LNCaP clone FGC (cell line): Measurements from ENCODE around the gene CSNK1G3.
"Not testable (repeated sequence)": the region's sequence is repeated elsewhere in the genome, so short reads cannot be mapped to it uniquely, and the experiment has no call there.

Experiments
- DNase-seq: peaks from one replicate; pipeline ENCODE4 v3.0.0-alpha.2; 2011; ENCODE audit warnings: low read depth
- H3K4me3 ChIP-seq: 2 replicates; pipeline ENCODE4 v1.5.1; 2011; ENCODE audit warnings: mild to moderate bottlenecking, low read depth, low read length, control low read depth
- TF ChIP-seq, protein P1 (sequence below): IDR thresholded peaks from 2 replicates; pipeline ENCODE4 v1.5.1; 2012; ENCODE audit warnings: mild to moderate bottlenecking; ENCODE audit not compliant: control insufficient read depth, insufficient read depth; ENCODE audit errors: extremely low read depth

CSNK1G3 gene

DNA sequence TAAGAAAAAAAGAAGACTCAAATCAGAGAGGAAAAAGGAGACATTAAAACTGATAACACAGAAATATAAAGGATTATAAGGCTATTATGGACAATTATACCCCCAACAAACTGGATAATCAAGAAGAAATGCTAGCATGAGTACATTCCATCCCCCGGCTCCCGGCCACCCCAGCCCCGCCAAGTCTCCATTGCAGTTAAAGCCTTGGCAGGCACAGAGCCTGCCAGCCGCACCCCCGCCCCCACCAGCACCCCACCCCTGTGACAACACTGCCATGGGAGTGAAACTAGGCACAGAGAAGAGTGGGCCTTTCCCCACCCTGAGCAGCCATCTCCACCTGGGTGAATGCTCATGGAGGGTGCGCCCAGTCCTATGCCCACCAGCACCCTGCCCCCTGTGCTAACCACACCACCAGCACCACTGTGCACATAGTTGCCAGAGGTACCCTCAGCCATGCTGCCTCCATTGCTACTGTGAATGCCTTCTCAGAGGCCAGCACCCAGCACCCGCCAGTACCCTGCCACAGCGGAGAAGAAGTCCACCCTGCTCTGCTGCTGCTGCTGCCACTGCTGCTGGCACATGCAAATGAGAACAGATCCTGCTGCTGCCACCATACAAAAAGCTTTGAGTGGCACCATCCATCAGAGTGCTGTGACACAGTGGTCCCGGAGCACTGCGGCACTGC, 117.0 kb downstream of the CSNK1G3 start:
- no peak for DNase-seq
- TF ChIP-seq, protein P1, sequence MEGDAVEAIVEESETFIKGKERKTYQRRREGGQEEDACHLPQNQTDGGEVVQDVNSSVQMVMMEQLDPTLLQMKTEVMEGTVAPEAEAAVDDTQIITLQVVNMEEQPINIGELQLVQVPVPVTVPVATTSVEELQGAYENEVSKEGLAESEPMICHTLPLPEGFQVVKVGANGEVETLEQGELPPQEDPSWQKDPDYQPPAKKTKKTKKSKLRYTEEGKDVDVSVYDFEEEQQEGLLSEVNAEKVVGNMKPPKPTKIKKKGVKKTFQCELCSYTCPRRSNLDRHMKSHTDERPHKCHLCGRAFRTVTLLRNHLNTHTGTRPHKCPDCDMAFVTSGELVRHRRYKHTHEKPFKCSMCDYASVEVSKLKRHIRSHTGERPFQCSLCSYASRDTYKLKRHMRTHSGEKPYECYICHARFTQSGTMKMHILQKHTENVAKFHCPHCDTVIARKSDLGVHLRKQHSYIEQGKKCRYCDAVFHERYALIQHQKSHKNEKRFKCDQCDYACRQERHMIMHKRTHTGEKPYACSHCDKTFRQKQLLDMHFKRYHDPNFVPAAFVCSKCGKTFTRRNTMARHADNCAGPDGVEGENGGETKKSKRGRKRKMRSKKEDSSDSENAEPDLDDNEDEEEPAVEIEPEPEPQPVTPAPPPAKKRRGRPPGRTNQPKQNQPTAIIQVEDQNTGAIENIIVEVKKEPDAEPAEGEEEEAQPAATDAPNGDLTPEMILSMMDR: no peak
- no peak overlapping the region for H3K4me3 ChIP-seq

DNA sequence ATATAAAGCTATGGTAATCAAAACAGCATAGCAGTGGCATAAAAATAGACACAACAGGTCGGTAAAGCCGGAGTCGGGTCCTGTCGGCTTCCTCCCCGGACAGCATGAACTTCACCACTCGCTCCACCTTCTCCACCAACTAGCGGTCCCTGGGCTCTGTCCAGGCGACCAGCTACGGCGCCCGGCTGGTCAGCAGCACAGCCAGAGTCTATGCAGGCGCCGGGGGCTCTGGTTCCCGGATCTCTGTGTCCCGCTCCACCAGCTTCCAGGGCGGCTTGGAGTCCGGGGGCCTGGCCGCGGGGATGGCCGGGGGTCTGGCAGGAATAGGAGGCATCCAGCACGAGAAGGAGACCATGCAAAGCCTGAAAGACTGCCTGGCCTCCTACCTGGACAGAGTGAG, 124.0 kb downstream of the CSNK1G3 start:
- H3K4me3 ChIP-seq: no peak overlapping the region
- TF ChIP-seq, protein P1: no peak
- DNase-seq: no peak

DNA sequence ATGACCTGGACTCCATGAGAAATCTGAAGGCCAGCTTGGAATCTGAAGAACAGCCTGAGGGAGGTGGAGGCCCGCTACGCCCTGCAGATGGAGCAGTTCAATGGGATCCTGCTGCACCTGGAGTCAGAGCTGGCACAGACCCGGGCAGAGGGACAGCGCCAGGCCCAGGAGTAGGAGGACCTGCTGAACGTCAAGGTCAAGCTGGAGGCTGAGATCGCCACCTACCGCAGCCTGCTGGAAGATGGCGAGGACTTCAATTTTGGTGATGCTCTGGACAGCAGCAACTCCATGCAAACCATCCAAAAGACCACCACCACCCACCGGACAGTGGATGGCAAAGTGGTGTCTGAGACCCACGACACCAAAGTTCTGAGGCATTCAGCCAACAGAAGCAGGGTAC, 125.1 kb downstream of the CSNK1G3 start:
- not testable (repeated sequence) for DNase-seq, H3K4me3 ChIP-seq

DNA sequence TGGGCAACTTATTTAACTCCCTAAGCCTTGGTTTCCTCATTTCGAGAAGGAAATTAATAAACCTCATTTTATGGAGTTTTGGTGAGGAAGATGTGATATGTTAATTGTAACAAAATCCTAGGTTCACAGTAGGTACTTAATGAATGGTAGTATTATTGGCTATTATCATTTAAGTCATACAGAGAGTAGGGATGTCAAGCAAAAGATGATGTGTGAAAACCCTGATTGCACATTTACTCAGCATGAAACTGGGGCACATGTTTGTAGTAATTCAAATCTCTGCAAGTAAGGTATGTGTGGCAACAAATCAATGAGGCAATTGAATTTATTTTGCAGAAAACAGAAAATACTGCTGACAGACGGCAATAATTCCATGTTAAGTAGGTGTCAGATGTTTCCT, 127.3 kb downstream of the CSNK1G3 start:
- no peak for DNase-seq
- H3K4me3 ChIP-seq: no peak overlapping the region
- TF ChIP-seq, protein P1: no peak

DNA sequence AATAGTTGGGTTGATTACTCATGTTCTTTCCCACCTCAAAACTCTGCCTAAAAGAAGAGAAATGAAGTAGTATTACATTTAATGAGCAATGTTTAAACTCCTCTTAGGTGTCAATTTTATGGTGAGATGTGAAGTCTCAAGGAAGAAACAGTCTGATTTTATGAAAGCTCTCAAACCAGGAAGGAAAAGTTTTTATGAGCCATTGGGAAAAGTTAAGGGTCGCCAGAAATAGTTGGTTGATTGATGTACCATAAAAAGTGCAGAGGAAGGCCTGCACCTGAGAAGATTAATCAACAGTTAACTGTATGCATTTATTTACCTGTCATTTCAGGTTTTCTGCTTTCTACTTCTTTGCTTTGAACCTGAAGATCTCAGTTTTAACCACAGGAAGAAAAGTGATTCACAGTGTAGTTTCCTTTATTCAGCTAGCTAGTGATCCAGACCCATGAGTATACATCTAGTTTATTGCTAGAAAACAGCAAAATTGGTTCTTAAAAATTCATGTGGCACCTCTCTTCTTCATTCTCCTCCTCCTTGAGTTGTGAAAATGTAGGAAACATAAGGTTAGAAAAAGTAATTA, 133.1 kb downstream of the CSNK1G3 start:
- no peak overlapping the region for H3K4me3 ChIP-seq
- TF ChIP-seq, protein P1: no peak
- DNase-seq: no peak

DNA sequence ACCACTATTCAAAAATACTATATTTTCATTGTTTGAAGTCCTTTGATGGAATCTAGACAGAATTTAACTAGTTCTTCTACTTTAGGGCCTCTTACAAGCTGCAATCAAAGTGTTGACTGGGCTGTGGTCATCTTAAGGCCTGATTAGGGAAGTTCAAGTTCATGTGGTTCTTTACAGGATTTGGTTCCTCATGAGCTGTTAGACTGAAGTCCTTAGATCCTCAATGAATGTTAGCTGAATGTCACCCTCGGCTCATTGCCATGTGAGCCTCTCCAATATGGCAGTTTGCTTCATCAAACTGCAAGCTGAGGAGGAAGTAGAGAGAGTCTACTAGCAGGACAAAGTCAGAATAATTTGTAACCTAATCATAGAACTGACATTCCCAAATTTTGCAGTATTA, 135.1 kb downstream of the CSNK1G3 start:
- H3K4me3 ChIP-seq: no peak overlapping the region
- no peak for DNase-seq
- TF ChIP-seq, protein P1: no peak

DNA sequence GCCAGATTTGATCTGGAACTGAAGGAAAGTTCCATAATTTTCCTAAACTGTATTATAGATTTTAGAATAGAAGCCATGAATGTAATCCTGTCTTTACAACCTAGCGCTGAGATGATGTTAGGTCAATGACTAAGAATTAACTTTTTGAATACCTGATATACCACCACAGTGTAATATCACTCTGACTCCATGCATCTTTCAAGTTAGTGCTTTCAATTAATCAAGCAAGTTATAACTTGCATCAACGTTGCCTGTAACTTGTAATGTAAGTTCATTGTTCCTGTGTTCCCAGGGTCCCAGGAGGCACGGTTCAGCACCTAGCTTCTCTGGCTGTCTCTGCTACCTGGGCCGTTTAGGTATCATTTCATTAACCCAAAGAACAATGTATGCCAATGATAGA, 139.3 kb downstream of the CSNK1G3 start:
- TF ChIP-seq, protein P1: no peak
- no peak for DNase-seq
- no peak overlapping the region for H3K4me3 ChIP-seq
